MM.1S (cell line): ENCODE measurements around the gene PBX4.

Source experiments
- CTCF ChIP-seq: fragments of 300-600 bp; sonication (generic); IDR thresholded peaks from 2 replicates; pipeline ENCODE4 v1.5.1; 2016; ENCODE audit warnings: antibody characterized with exemption, low read length, mixed read lengths
- EZH2 ChIP-seq: fragments of 300-600 bp; sonication (generic); optimal IDR thresholded peaks from 2 replicates; pipeline ENCODE3; 2017; ENCODE audit warnings: low read depth, mild to moderate bottlenecking, antibody characterized with exemption, low read length, mixed read lengths

DNA sequence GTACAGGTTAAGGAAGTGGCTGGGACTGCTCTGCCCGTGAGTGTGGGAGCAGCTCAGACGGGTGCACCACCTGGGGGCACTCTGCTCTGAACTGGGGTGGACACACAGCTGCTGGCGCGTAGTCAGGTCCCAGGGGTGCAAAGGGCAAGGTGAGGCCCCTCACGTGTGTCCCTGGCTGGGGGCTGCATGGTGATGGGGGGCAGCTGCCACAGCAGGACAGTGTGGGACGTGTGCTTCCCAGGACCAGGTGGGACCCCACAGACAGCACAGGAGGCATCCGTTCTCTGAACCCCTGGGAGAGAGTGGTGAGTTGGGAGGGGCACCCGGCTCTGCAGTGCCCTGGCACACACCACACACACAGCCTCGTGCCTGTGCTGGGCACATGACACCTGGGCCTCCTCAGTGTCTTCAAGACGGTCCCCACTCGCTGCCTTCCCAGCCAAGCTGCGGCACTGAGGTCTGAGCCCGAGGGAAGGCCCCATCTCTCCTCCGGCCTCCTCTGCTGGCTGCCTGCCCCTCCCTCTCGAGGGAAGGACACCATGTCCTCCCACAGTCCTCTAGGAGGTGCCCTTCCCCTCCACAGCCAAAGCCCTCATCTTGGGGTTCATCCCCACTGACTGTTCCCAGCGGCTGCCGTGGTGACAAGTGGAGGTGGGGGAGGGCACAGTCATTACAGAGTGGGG, 55.7 kb downstream of the PBX4 start:
- TF ChIP-seq CTCF = no peak
- TF ChIP-seq EZH2 = no peak
